Prostate gland (tissue), 2 donors: Measurements from ENCODE around the gene KDM1A. TPM values are rescaled to one million over a fixed set of nuclear protein-coding genes. Genes with fewer than 3 reads are reported as not detected.

Experiments used
- DNase-seq: peaks from one replicate; pipeline ENCODE4 v3.0.0-alpha.2; 2019; ENCODE audit warnings: low spot score
- H3K27ac ChIP-seq, 2 donors: fragments of 200-600 bp; sonication (generic); 2 replicates each; pipeline ENCODE4 v1.5.1; 2017 to 2019
- H3K27me3 ChIP-seq: fragments of 200-600 bp; sonication (generic); replicated peaks from 2 replicates; pipeline ENCODE4 v1.5.1; 2019; ENCODE audit not compliant: insufficient read depth
- H3K36me3 ChIP-seq, 2 donors: fragments of 200-600 bp; sonication (generic); 1 replicate in 1 of 2; 2 replicates in 1 of 2; pipeline versions ENCODE4 v1.5.1 to v1.8.1; 2017 to 2019
- H3K4me1 ChIP-seq: fragments of 200-600 bp; sonication (generic); replicated peaks from 2 replicates; pipeline ENCODE4 v1.5.1; 2019
- H3K4me3 ChIP-seq, 2 donors: fragments of 200-600 bp; sonication (generic); 2 replicates each; pipeline ENCODE4 v1.5.1; 2017 to 2019
- H3K9me3 ChIP-seq: fragments of 200-600 bp; sonication (generic); 2 replicates; pipeline ENCODE4 v1.5.1; 2017
- POLR2A ChIP-seq: fragments of 450-650 bp; IDR thresholded peaks from one replicate; pipeline ENCODE4 v1.6.1; 2016; ENCODE audit warnings: antibody characterized with exemption, mild to moderate bottlenecking
- POLR2AphosphoS5 ChIP-seq: sonication (generic); formaldehyde crosslinking; IDR thresholded peaks from one replicate; pipeline ENCODE4 v1.6.1; 2017; ENCODE audit warnings: antibody characterized with exemption
- WGBS: methylation state at CpG from one replicate; pipeline ENCODE4 v1.1.5; 2018; 5-methylcytosine and 5-hydroxymethylcytosine counted together
- intact Hi-C: fragments of 100-400 bp; cut with DNase I; formaldehyde crosslinking; loops from one replicate; pipeline ENCODE4 v1.14.2; 2022
- total RNA-seq, 2 donors: library from RNA; depleted of rRNA; stranded (reverse); fragments of >200 nt; gene quantifications; one replicate each; pipeline ENCODE4 v1.1.0, GENCODE V29; 2016
- TF ChIP-seq, protein P1 (sequence below), 4 experiments: fragments of 200-600 bp in 2 of 4; fragments of 450-650 bp in 2 of 4; sonication (generic) in 2 of 4; IDR thresholded peaks; 1 replicate in 3 of 4; 2 replicates in 1 of 4; pipeline ENCODE4 v1.5.1; 2016 to 2019; ENCODE audit warnings: antibody characterized with exemption in 4 of 4, mild to moderate bottlenecking in 2 of 4, moderate library complexity in 2 of 4

KDM1A gene
- total RNA-seq, 2 donors from 2014 or later = 75.1 to 94.5 TPM

DNA sequence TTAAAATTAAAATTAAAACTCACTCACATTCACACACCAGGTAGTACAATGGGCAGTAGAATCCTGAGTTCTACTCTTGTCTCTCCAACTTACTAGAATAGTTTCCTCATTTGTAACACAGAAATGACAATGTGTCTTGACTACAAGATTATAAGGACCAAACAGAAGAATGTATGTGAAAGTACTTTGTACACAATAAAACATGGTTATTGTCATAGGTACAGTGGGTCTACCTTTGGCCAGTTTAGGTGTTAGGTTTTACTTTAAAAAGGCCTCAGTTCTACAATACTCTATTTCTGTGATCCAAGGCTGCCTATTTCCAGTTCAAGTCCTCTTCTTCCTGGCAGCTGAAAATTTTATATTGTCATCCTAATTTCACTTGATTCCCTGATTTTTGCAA is 99.1 kb downstream of the KDM1A start:
- Histone ChIP-seq H3K9me3 (no peaks in the 10 kb centered on the region), H3K27ac (no peak overlapping the region), H3K4me3 (no peak overlapping the region), H3K27me3 (no peaks in the 10 kb centered on the region), H3K36me3 (no peaks in the 10 kb centered on the region), H3K4me1 (peaks cover 12% of the 10 kb centered on the region)
- no peak for DNase-seq
- TF ChIP-seq, protein P1, sequence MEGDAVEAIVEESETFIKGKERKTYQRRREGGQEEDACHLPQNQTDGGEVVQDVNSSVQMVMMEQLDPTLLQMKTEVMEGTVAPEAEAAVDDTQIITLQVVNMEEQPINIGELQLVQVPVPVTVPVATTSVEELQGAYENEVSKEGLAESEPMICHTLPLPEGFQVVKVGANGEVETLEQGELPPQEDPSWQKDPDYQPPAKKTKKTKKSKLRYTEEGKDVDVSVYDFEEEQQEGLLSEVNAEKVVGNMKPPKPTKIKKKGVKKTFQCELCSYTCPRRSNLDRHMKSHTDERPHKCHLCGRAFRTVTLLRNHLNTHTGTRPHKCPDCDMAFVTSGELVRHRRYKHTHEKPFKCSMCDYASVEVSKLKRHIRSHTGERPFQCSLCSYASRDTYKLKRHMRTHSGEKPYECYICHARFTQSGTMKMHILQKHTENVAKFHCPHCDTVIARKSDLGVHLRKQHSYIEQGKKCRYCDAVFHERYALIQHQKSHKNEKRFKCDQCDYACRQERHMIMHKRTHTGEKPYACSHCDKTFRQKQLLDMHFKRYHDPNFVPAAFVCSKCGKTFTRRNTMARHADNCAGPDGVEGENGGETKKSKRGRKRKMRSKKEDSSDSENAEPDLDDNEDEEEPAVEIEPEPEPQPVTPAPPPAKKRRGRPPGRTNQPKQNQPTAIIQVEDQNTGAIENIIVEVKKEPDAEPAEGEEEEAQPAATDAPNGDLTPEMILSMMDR (IDR thresholded peaks at IDR 0.05) = no peak
- no peak for TF ChIP-seq POLR2AphosphoS5
- TF ChIP-seq POLR2A = no peak
- intact Hi-C loops = no loop called here

DNA sequence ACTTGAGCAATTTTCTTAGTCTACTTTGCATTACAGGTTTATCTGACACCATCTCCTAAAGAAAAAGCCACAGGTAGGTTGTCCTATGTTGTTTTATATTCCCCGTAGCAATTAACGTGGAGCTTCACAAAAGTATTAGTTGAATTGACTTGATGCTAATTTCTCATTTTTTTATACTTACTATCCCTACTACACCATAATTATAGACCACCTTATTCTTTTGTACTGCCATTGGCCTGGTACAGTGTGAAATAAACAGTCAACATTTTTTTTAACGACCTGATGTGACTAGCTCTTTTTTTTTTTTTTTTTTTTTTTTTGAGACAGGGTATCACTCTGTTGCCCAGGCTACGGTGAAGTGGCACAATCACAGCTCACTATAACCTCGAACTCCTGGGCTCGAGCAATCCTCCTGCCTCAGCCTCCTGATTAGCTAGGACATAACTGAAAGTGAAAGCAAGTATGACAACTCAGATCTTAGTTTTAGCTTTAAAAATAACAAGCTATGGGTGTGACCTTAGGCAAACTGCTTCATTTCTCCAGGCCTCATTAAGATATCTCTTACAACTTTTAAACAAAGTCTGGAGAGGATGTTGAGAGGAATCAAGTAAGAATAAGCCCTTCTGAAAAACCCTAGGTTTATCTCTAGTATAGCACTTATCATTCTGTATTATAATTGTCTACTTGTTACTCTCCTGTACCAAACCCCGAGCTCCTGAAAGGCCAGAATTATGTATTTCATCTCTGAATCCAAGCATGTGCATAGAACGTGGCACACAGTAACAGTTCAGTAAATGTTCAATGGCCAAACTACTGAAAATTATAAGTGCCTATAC is 99.9 kb downstream of the KDM1A start:
- Histone ChIP-seq H3K27me3 (no peaks in the 10 kb centered on the region), H3K4me1 (peaks cover 12% of the 10 kb centered on the region), H3K36me3 (no peaks in the 10 kb centered on the region), H3K9me3 (no peaks in the 10 kb centered on the region), H3K4me3 (no peak overlapping the region), H3K27ac (no peak overlapping the region)
- DNase-seq = no peak
- intact Hi-C loops = no loop called here
- 76% methylated on average over 8 of the region's 8 CpGs for WGBS
- TF ChIP-seq POLR2A (no peak), POLR2AphosphoS5 (no peak)
- TF ChIP-seq, protein P1 (IDR thresholded peaks at IDR 0.05) = no peak

DNA sequence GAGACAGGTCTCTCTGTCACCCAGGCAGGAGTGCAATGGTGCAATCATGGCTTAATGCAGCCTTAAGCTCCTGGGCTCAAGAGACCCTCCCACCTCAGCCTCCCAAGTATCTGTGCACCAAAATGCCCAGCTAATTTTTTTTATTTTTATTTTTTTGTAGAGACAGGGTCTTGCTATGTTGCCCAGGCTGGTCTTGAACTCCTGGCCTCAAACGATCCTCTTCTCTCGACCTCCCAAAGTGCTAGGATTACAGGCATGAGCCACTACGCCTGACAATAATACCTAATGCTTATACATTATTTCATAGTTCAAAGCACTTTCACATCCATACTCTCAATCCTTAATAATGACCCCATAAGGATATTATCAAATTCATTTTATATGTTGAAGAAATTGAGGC is 101.1 kb downstream of the KDM1A start:
- TF ChIP-seq, protein P1 (IDR thresholded peaks at IDR 0.05) = no peak
- no peaks in the 10 kb centered on the region for H3K36me3 ChIP-seq
- no peaks in the 10 kb centered on the region for H3K27me3 ChIP-seq
- 95% methylated on average over 3 of the region's 3 CpGs for WGBS
- intact Hi-C loops = no loop called here
- no peaks in the 10 kb centered on the region for H3K9me3 ChIP-seq
- no peak overlapping the region for H3K27ac ChIP-seq
- H3K4me3 ChIP-seq = no peak overlapping the region
- DNase-seq = no peak
- peaks cover 12% of the 10 kb centered on the region for H3K4me1 ChIP-seq

DNA sequence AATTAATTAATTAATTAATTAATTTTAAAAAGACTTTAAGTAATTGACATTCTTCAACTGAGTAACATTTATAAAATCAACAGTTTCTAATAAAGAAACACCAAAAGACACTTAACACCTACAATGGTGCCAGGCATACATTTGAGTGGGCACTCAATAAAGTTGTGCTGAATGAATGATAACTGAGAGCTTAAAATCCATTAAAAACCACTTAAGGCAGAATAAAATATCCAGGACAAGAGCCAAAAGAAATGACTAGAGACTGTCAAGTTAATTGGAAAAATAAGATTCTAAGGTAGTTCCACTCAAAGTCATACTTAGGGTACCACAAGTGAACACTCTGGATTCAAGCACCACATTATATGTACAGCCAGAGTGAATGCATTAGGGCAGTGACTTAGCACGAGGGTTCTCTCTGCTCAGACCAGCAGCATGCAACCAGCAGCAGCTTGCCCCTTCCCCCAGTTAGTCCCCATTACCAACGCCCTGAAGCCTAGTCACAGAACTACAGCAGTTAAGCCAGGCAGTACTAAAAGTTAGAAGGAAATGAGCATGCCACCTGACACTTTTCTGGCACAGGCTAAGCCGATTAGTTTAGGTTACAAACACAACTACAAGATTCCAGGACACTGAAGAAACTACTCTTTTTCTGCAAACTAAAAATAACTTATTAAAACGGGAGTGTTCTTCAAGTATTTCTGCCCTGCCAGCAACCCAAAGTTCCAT is 102.9 kb downstream of the KDM1A start:
- Histone ChIP-seq H3K4me1 (peaks cover 12% of the 10 kb centered on the region), H3K27me3 (no peaks in the 10 kb centered on the region), H3K9me3 (no peaks in the 10 kb centered on the region), H3K36me3 (no peaks in the 10 kb centered on the region), H3K4me3 (no peak overlapping the region), H3K27ac (peak overlapping the region in 1 of 2 donors; percentile 38)
- DNase-seq = peak; percentile 21
- intact Hi-C loops = no loop called here
- TF ChIP-seq POLR2A (no peak), POLR2AphosphoS5 (peak; percentile 13)
- WGBS = 1% methylated on average over 4 of the region's 4 CpGs

DNA sequence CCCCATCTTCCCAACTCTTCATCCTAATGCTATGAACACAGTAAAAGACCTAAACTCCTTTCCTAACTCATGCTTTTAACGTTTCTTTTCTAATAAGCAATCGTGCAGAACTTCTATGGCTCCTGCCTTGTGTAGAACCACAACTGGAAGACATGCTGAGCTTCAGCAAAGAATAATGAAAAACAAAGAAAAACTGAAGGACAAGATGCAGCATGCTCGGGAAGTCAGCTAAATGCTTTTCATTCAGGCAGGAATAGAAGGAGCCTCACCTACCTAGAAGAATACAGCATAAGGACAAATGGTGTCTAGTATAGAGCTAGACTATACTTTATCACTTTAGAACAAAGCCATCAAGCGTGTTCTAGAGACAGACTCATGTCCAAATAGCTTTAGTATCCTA is 103.5 kb downstream of the KDM1A start:
- no peaks in the 10 kb centered on the region for H3K27me3 ChIP-seq
- H3K27ac ChIP-seq = peak overlapping the region in 1 of 2 donors; percentile 38
- no peaks in the 10 kb centered on the region for H3K9me3 ChIP-seq
- H3K4me1 ChIP-seq = peaks cover 12% of the 10 kb centered on the region
- intact Hi-C loops = no loop called here
- TF ChIP-seq POLR2A = no peak
- TF ChIP-seq POLR2AphosphoS5 = no peak
- TF ChIP-seq, protein P1 (IDR thresholded peaks at IDR 0.05) = no peak
- H3K36me3 ChIP-seq = no peaks in the 10 kb centered on the region
- WGBS = 27% methylated on average over 4 of the region's 4 CpGs
- H3K4me3 ChIP-seq = no peak overlapping the region
- no peak for DNase-seq
